ENCODE results near the gene ENTREP3.

GRCh38 chr1:155301342-155301841, 46.1 kb upstream of the ENTREP3 start, which contains the start of gene PKLR:
- no peak for TF ChIP-seq EZH2phosphoT487 (IDR thresholded peaks at IDR 0.05; ENCODE audit: low read depth, severe bottlenecking, unreplicated experiment)
- TF ChIP-seq CTCF (IDR thresholded peaks at IDR 0.05; ENCODE audit: poor library complexity), result no peak
